NCI-H2081 treated with DMSO at 0.1 percent for 48 hours (cell line): ENCODE measurements around the gene RASSF8.

Experiments
- DNase-seq: peaks from one replicate; lab custom pipeline; 2025; lab: John Stamatoyannopoulos, UW

The RASSF8 gene

GRCh38 chr12:25960961-25961360 lies 2.5 kb downstream of the RASSF8 start:
- DNase-seq = no peak

DNA sequence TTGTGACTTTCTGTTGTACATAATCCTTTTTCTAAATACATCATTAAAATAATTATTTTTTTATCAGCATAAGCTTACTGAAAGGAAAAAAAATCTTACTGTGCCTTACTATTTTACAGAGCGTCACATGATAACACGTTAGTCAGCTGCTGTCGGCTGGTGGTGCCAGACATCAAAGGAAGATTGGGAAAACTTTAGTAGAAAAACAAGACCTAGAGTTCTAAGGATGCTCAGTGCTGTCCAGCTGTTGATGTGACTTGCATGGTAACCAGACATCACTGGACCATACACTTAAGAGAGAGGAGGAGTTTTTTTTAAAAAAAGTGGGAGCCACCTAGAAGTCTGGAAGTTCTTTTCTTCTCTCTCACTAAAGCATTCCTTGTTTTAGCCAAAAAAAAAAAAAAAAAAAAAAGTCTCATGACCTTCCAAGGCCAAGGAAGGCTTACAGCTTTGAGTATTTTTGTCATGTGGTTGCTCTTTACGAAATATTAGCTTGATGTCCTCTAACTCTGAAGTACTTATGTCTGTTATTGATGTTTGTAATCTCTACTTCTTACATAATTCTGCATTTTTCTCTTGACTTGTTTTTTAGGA lies 4.5 kb downstream of the RASSF8 start:
- no peak for DNase-seq

DNA sequence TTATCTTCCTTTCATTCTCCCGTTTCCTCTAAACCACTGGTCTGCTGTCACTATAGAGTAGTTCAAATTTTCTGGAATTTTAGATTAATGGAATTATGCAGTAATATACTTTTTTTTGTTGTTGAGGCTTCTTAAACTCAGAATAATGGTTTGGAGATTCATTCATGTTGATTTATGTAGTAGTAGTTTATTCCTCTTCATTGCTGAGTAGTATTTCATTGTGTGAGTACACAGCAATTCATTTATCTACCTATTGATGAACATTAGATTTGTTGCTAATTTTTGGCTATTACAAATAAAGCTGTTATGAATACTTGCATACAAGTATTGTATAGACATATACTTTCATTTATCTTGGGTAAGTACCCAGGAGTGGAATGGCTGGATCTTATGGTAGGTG lies 7.2 kb downstream of the RASSF8 start:
- no peak for DNase-seq

- DNase-seq = no peak
These were observed 11.6 kb downstream of the RASSF8 start for GRCh38 chr12:25970082-25970481.

GRCh38 chr12:25970916-25971653 lies 12.6 kb downstream of the RASSF8 start:
- no peak for DNase-seq

DNA sequence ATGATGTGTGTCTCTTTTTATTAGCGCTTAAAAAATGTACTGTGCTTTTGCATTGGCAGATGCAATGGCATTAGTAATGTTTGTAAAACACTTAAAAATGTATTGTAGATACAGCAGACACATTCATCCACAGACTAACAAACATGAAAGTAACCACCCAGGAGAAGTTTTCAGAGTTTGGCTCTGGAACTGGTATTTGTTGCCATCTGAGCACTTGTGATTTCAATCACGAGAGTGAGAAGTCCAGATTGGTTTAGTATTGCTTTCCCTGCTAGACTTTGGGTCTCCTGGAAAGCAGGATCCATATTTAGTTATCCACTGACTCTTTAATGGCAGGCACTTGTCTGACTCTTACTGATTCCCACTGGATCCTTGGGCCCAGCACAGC lies 13.2 kb downstream of the RASSF8 start:
- no peak for DNase-seq

DNA sequence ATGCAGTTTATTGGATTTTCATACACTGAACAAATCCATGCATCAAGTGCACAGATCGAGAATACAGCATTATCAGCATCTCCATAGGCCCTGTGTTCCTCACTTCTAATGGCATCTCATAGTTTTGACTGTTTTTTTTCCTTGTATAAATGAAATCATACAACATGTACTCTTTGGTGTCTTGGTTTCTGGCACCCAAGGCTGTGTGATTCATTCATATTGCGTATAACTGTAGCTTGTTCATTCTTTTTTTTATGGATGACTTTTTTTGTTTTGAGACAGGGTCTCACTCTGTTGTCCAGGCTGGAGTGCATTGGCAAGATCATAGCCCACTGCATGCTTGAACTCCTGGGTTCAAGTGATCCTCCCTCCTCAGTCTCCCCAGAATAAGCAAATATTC lies 14.3 kb downstream of the RASSF8 start:
- DNase-seq = no peak

- DNase-seq = no peak
These were observed 16.7 kb downstream of the RASSF8 start for GRCh38 chr12:25975179-25975578.

DNA sequence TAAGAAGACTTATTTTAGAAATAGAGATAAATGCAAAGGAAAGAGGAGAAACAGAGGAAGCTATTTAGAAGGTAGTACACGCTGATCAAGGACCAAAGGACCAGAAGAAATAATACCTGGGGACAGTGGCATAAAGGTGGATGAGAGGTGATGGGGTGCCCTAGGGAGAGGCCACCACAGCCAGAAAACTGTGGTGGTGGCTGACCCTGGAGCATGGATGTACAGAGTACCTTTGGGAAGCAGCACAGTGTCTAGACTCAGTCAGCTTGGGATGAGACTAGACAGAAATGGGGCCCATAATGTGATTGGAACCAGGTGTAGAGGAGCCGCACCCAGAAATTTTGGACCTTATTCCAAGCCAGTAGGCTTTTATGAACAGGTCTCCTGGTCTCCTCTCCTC lies 17.2 kb downstream of the RASSF8 start:
- DNase-seq = no peak

GRCh38 chr12:25976289-25976688 lies 17.8 kb downstream of the RASSF8 start:
- no peak for DNase-seq

DNA sequence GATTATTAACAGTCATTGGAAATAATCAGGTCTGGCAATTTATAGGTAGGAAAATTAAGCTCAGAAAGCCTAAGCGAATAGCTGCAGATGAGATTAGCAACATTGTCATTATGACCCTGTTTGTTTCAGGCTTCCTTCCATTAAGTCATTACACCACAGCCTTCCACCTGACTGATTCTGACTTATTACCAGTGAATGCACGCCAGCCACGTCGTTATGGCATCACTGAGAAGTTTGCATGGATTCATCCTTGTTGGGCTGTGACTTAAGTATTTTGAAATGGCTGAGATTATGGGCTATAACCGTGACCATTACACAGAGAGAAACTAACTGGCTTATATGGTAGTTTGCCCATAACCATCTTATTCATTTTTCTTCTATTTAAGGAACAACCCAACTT lies 18.6 kb downstream of the RASSF8 start:
- no peak for DNase-seq

- DNase-seq = no peak
These were observed 20.6 kb downstream of the RASSF8 start for GRCh38 chr12:25979059-25979458.

GRCh38 chr12:25979563-25979962 lies 21.1 kb downstream of the RASSF8 start:
- no peak for DNase-seq

- DNase-seq = no peak
These were observed 21.6 kb downstream of the RASSF8 start for GRCh38 chr12:25980035-25980434.

DNA sequence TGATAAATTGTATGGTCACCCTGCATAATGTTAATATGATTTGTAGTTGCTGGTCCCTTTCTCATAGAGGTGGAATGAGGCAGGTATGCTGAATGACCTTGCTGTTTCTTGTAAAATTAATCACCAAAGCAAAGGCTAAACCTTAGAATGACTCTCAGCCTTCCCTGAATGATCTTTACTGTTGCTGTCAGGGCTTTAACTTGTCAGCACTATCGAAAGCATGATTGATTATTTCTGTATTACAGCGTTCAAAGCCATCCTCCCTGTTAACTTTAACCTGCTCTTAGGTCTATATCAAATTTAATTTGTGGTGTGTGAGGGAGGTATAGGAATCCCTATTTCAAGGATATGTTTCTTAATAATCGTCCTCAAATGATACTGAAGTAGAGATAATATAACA lies 23.1 kb downstream of the RASSF8 start:
- DNase-seq = no peak

DNA sequence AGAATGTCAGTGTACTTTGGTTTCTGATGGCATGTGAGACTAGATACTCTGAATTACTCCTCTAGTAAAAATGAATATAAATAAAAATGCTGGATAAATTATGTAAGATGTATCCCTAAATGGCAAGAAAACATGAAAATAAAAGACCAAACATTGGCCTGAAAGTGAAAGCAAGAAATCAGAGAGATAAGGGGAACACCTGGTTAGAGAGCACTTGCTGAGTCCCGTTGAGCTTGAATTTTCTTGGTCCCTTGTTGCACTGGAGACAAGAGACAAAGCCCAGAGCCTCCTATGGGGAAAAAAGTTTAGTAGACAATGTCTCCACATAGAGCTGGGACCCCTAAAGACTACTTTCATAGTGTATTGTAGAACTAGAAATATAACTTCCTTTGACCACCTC lies 23.9 kb downstream of the RASSF8 start:
- DNase-seq = no peak

DNA sequence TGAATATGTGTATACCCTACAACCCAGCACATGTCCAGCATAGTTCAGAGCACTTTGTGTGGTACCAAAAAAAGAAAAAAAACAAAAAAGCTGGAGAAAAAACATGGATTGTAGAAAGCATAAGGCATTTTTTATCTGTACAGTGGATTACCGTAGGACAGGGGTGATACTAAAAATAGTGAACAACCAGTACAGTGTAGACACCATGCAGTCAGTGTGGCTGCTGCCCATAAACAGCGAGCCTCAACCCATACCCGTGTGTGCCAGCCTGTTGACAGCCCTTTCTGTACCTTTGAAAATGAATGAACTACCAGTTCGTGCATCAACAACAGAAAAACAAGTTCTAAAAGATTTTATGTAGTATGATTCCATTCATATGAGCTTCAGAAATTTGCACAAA lies 25.1 kb downstream of the RASSF8 start:
- no peak for DNase-seq

GRCh38 chr12:25984759-25985158 lies 26.3 kb downstream of the RASSF8 start:
- no peak for DNase-seq

- DNase-seq = no peak
These were observed 27.1 kb downstream of the RASSF8 start for GRCh38 chr12:25985316-25986175.

DNA sequence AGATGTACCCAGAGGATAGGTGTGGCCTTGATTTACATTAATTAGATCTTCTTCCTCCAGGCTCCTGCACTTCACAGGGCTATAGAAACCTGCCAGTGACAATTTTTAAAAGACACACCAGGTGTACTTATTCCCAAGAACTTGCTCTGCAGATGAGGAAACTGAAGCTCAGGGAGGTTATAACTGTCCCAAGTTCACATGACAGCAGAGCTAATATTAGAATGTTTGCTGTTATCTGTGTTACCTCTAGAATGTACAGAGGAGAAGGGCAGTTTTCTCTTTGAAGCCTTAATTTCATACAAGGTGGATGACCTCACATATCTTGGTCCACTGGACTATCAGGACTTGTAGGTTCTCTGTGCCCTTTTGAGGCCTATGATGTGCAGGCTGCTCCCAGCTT lies 27.7 kb downstream of the RASSF8 start:
- no peak for DNase-seq

- no peak for DNase-seq
These were observed 30.0 kb downstream of the RASSF8 start for GRCh38 chr12:25988505-25988904.

DNA sequence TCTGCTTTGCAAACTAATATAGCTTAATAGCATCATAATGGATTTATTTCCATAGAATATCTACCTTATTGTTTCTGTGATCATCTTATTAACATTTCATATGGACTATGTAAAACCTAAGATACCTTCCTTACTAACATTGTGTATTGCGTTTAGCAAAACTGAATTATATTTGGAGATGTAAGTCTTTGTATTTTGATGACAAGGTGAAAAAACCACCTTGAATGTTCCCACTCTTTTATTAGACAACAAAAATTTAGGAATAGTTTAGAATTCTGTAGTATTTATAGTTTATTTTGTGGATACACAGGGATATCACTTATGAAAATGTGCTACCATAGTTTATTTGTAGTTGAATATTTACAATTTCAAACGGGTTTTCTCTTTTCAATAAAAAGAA lies 32.0 kb downstream of the RASSF8 start:
- no peak for DNase-seq
